ENCODE results near the gene SLC35E1.

SLC35E1 gene

GRCh38 chr19:16504271-16504670 is 67.9 kb downstream of the SLC35E1 start:
- Histone ChIP-seq H3K27ac (ENCODE audit: low read depth, low read length) (no peak overlapping the region), H3K9ac (ENCODE audit: low read depth, low read length) (no peak overlapping the region), H3K9me3 (ENCODE audit: control insufficient read depth, insufficient read depth, low read length) (no peaks in the 10 kb centered on the region), H3K4me3 (ENCODE audit: low read depth, low read length) (no peak overlapping the region), H3K4me1 (ENCODE audit: control insufficient read depth, insufficient read depth, low read length) (no peaks in the 10 kb centered on the region), H3K36me3 (ENCODE audit: control insufficient read depth, insufficient read depth, low read length) (peaks cover 31% of the 10 kb centered on the region; the same call in 1 of the 2 replicates), H3K27me3 (ENCODE audit: control insufficient read depth, insufficient read depth, low read length) (no peaks in the 10 kb centered on the region)
